Occipital lobe (tissue), 2 donors: ENCODE results near the gene HOXA7. TPM values are rescaled to one million over a fixed set of nuclear protein-coding genes. Genes with fewer than 3 reads are reported as not detected.

Source experiments
- DNase-seq: peaks from one replicate; lab custom pipeline; 2025; lab: John Stamatoyannopoulos, UW
- total RNA-seq: library from RNA; depleted of rRNA; stranded (reverse); fragments of >200 nt; gene quantifications from one replicate; pipeline ENCODE4 v1.2.3, GENCODE V29; 2014

The HOXA7 gene
- total RNA-seq, 1 donor from 2014 or later = not detected

DNA sequence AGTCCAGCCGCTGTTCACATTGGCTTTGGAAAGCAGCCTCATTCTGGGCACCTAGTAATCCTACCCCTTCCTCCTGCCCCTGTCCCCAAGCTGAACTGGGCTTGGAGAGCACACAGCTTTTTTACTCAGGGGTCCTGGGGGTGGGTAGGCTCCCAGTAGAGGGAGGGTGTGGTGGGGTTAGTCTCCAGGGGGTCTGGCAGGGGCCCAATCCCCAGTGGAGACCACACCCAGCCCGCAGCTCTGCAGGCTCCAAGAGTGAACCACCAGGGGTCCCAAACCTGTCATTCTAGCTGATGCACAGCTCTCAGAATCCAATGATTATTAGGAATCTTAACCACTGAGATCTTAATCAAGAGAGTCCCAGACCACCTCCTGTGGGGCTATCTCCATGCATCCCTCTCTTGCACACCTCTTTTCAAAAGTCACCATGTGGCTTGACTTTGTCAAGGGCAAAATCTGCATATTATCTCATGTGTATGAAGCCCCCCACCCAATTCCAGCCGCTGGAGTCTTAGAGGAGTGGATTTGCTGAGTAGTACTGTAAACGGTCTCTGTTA is 25.9 kb upstream of the HOXA7 start:
- DNase-seq = no peak

GRCh38 chr7:27181795-27182275 is 25.4 kb upstream of the HOXA7 start:
- no peak for DNase-seq

DNA sequence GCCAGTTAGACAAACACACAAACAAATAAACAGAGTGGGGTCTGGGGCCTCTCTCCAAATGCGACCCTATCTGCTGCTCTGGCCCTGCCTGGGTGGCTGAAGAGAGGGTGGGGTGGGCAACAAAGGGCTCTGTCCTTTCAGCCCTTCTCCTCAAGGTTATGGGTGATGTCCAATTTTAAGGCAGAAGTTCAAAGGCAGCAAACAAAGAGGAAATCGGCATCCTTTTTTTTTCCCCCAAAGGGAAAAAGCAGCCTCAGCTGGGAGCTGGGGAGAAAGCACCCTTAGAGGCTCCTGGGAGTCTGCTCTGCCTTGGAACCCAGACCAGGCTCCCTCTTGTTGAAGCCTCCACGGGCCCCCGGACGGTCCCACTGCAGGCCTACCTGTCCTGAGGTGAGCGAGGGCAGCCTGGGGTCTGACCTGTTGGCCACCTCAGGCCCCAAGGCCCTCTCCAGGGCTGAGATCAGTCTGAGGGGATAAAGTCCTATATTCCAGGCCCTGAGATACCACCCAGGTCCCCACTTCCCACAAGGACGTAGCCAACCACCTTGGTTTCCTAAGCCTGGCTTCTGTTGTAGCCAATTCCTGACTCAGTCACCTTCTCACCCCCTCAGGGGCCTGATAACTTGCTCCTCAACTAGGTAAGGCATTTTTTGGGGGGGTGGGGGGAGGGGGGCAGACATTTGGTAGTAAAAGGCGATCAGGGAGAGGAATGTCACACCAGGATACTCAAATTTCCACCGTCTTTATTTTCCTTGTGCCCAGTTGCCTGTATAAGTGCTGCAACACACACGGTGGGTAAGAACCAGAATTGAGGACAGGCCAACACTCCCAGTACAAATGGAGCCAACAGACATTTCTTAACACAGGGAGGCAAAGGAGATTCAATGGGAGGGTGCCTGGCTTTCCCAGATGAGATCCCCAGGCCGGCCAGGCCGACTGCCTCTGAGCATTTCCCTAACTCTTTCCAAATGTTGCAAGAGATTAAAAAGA is 24.3 kb upstream of the HOXA7 start:
- no peak for DNase-seq

GRCh38 chr7:27179503-27180430 is 23.3 kb upstream of the HOXA7 start:
- DNase-seq = no peak

DNA sequence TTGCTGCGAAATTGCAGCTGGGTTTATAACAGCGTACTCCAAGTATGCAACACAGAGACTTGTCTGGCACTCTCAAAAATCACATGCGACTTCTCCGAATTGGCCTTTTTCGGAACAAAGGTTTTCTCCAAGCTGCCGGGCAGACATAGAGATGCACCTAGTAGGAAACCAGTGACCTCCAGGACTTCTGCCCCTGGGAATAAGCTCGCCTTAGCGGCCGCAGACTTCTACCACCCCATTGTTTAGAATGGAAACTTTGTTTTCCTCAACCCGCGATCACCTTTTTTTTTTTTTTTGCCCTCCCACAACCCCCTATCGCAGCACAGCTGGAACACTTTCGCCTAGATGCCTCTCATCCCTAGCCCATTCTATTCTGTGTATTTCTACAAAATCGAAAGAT is 22.6 kb upstream of the HOXA7 start:
- DNase-seq = no peak

- no peak for DNase-seq
Measured at GRCh38 chr7:27178366-27178765, 21.9 kb upstream of the HOXA7 start.

DNA sequence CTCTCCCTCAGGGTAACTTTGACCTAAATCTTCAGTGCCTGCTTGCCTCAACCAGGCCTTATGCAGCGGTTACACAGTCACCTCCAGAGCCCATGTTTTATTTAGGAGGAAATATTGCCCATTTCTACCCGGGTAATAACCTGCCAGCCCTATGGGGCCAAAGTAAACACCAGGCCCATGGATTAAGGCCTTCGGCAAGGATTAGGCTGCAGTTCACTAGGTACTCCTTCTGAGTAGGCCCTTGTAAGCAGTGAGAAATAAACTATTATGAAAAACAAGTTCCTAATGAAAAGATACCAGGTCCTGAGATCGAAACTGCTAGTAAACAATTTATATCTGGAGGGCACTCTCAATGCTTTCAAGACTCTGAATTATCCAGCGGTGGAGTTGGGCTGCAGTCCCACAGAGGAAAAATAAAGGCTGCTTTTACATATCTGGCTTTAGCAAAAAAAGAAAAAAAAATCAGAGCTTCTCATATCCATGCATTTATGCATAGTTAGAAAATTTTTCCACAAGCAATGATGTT is 21.4 kb upstream of the HOXA7 start:
- no peak for DNase-seq

GRCh38 chr7:27176962-27177794 is 20.7 kb upstream of the HOXA7 start:
- no peak for DNase-seq

- DNase-seq = no peak
Measured at GRCh38 chr7:27176524-27176845, 20.0 kb upstream of the HOXA7 start.

DNA sequence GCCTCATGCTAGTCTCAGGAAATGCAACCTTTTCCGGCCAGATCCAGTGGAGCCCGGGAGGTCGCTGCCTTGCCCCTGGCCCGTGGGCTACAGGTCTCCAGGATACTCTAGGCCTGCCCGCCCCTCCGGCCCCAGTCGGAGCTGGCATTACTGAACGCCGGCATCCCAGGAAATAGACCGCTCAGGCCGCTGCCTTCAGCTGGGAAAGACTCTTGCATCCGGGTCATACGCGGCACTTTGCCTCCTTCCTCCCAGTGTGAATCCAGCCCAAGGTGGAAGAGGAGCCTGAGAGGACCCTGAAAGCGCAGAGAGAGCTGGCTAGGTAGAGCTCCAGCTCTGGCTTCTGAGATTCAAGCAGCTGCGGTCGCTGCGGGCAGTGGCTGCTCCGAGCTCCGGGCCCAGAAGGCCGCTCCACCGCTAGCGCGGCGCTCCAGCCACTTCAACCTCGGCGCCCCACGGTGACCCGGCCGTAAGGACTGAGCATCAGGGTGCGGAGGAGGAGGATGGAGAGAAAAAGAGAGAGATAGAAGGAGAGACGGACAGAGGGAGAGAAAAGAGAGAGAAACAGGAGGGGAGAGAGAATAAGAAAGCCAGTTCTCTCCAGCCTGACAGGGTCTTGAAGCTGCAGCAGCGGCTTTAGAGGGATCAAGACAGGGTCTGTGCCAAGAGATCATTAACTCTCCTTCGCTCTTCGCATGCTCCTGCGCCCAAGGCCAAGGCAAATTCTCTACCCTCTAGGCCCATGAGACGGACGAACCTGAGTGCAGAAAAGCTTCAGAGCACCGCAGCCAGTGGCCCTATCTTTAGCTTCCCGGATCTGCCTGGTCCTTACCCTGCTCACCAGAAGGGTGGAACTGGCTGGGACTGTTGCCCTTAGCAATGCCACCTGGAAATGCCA is 19.4 kb upstream of the HOXA7 start:
- DNase-seq = no peak

GRCh38 chr7:27174874-27175625 is 18.6 kb upstream of the HOXA7 start:
- DNase-seq = no peak

DNA sequence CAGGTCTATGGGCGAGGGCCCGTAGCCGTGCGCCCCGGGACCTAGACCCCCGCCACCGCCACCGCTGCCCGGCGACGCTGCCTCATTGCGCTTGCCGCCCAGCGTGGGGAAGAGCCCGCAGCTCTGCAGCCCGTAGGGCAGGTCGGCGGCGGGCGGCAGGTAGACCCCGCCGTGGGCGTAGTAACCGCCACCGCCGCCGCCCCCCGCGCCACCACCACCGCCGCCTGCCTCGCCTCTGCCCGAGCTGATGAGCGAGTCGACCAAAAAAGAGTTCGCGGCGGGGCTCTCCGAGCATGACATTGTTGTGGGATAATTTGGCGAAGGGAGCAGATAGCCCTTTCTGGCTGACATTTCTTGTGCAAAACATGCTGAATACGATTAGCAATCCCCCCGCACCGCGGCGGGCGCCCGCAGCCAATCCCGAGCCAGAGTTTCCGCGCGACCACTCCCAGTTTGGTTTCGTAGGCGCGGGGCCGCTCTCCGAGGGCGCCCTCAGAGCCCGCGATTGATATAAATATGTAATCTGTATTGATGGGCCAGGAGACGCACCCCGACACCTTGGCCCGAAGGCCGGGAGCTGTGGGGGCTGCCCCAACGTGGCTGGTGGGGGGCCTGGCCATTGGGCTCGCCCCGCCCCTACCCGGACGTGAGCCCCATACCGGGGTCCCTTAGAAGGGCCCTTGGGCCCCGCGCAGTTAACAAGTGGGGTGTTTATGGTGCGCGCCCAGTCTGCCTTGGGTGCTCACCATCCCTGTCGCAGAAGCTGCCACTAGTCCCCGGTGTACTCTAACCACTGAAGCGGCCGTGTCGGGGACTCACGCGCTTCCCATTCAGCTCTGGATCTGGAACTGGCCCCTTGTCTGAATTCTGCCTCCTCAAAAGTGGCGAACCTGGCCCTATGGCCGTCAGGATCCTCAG is 17.7 kb upstream of the HOXA7 start, which contains the start of gene HOXA10:
HOXA10 (minus strand) TSS at position 365 of the 918 bp plus-strand sequence; CDS start at position 351, 14 bp downstream.
- DNase-seq = no peak

DNA sequence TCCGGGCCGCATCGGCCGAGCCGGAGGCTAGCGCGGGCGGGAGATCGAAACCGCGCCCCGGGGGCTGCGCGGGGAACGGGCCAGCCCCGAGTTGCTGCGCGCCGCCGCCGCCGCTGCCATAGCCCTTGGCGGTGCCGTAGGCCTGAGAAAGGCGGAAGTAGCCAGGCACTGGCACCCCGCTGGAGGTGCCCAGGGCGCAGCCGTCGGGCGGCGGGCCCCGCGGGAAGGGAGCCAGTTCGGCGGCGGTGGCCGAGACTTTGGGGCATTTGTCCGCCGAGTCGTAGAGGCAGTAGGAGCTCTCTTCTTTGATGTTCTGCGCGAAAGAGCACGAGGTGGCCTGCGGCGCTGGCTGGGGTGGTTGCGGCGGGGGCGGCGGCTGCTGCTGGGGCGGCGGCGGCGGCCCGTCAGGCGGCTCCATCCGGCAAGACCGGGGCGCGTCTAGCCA is 17.1 kb upstream of the HOXA7 start:
- DNase-seq = no peak

DNA sequence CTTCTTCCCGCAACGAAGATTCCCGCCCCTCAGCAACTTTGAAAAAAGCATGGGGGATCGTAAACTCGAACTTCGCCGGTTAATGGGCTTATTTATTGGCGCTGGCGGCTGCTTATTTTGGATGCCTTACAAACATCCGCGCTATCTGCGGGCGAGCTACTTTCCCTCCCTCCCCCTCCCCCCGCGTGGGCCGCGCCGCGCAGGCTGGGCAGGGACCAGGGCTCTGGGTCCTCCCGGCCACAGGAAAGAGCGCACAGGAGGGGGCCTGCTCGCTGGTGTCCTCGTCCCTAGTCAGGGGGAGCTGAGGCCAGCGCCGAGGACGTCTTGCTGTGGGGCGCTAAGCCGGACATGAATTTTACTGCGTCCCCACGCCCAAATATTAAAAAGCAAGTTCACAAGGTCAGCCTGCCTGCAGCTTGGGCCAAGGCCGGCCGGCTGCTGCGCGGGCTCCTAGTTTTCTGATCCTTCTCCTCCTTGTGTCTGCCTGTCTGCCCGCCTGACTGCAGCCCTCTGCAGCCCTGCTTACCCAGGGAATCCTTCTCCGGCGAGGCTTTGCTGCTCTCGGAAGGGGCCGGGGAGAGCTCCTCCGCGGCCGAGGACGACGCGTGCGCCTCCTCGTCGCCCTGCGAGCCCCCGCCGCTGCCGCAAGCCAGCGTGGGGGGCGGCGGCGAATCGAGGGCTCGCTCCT is 16.5 kb upstream of the HOXA7 start:
- DNase-seq = no peak

DNA sequence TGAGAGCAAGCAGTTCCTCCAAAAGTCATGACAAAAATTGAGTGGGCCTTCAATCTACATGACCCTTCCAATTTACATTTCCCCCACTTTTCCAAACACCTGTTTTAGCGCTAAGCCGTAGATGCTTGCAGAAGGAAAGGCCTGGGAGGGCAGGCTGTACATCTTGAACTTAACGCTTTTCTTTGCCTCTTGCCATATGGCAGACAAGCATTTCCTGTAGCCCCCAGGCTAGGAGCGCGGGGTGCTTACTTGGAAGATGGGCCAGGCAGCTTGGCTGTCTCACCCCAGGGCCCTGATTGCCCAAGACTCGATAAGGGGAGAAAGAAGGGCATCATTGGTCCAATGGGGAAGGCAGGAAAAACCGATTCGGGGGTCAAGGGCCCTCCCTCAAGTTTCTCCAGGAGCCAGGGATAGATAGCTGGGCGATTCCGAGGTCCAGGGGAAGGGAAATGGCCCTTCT is 15.9 kb upstream of the HOXA7 start:
- DNase-seq = no peak

GRCh38 chr7:27171637-27172314 is 15.3 kb upstream of the HOXA7 start:
- no peak for DNase-seq
